ENCODE measurements around the gene ERLEC1. TPM values are rescaled to one million over a fixed set of nuclear protein-coding genes. Genes with fewer than 3 reads are reported as not detected.

Gene ERLEC1
- total RNA-seq, 1 experiment from 2014 or later = 21.6 TPM

DNA sequence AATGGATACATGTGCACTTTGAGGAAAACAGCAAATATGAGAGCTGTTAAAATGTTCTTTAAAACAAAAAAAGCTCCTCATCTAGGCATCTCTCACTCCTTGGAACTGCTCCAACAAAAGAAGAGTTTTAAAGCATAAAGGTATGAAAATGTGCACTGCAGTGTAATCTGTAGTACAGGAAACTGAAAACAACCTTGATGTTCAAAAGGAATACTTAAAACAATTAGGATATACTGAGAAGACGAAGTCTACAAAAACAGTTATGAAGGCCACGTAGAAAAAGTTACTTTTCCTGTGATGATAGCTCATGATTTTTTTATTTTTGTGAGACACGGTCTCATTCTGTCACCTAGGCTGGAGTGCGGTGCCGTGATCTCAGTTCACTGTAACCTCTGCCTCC is 75.0 kb downstream of the ERLEC1 start:
- no peak overlapping the region for H3K27ac ChIP-seq (ENCODE audit: insufficient read length, low read depth, low read length)
- no peak overlapping the region for H4K8ac ChIP-seq (replicated peaks; ENCODE audit: insufficient read length, low read depth, low read length)
- H3K18ac ChIP-seq (ENCODE audit: insufficient read length, low read depth, low read length) = no peak overlapping the region
- no peaks in the 10 kb centered on the region for H3K79me2 ChIP-seq (ENCODE audit: insufficient read depth, low read length)
- H2BK5ac ChIP-seq (ENCODE audit: insufficient read length, low read length) = no peak overlapping the region
- no peak overlapping the region for H2BK15ac ChIP-seq (ENCODE audit: low read depth, low read length)
- no peaks in the 10 kb centered on the region for H4K20me1 ChIP-seq (ENCODE audit: control insufficient read depth, insufficient read depth, insufficient read length)
- Mint-ChIP-seq H3K27me3 (ENCODE audit: low read depth) (no peaks in the 10 kb centered on the region), H3K36me3 (ENCODE audit: insufficient read depth in 1 of 3, low read depth in 3 of 3) (peaks cover 16 to 26% (median 22%) of the 10 kb centered on the region in 3 experiments; a peak in 6 of 7 replicates), H3K4me3 (no peak overlapping the region), H3K4me1 (peaks cover 3 to 6% of the 10 kb centered on the region in 2 experiments; a peak in 2 of 4 replicates), H3K27ac (no peak overlapping the region), H3K9me3 (no peaks in the 10 kb centered on the region)
- H4K91ac ChIP-seq (ENCODE audit: insufficient read length, low read depth, low read length) = no peak overlapping the region
- no peaks in the 10 kb centered on the region for H3K79me1 ChIP-seq (ENCODE audit: insufficient read depth, low read depth, low read length, poor library complexity, severe bottlenecking)
- no peaks in the 10 kb centered on the region; the same call in 1 of the 2 replicates for H3K27me3 ChIP-seq (ENCODE audit: insufficient read depth, low read length)
- H2BK12ac ChIP-seq (ENCODE audit: insufficient read length, low read depth, low read length) = no peak overlapping the region
- H3K4me2 ChIP-seq (ENCODE audit: insufficient read depth, insufficient read length, low read length) = no peak overlapping the region
- no peak overlapping the region for H2AFZ ChIP-seq (ENCODE audit: low read length)
- DNase-seq = no peak
- no peak overlapping the region for H3K9ac ChIP-seq (ENCODE audit: extremely low read depth, insufficient read length, low read length)
- no peak overlapping the region for H2AK5ac ChIP-seq (ENCODE audit: insufficient read length, low read length)
- H2BK120ac ChIP-seq (ENCODE audit: low read depth, low read length, poor library complexity, severe bottlenecking) = no peak overlapping the region
- H3K14ac ChIP-seq (ENCODE audit: insufficient read depth, low read length) = no peak overlapping the region
- H3K4me1 ChIP-seq (ENCODE audit: insufficient read depth, low read length) = no peaks in the 10 kb centered on the region
- H3K23ac ChIP-seq (ENCODE audit: insufficient read length, low read depth, low read length) = no peak overlapping the region
- no peak for TF ChIP-seq CTCF (conservative IDR thresholded peaks at IDR 0.05)
- no peaks in the 10 kb centered on the region for H3K9me3 ChIP-seq (ENCODE audit: control insufficient read depth, low read depth, low read length)
- H2BK20ac ChIP-seq (ENCODE audit: low read depth, low read length, poor library complexity, severe bottlenecking) = no peak overlapping the region
- no peak overlapping the region for H3T11ph ChIP-seq (ENCODE audit: low read length)
- no CpG with 5 or more reads among the region's 5 CpGs for WGBS (ENCODE audit: extremely low coverage, insufficient read length, low lambda C conversion rate)
- H3K23me2 ChIP-seq (ENCODE audit: insufficient read length, low read depth, low read length, poor library complexity, severe bottlenecking) = no peaks in the 10 kb centered on the region
- no peak overlapping the region for H3K56ac ChIP-seq (ENCODE audit: insufficient read length, low read depth, low read length)
- H3K4ac ChIP-seq (ENCODE audit: low read depth, low read length) = no peak overlapping the region
- no peak overlapping the region for H4K5ac ChIP-seq (ENCODE audit: insufficient read length, low read depth, low read length)
